Hippocampal formation (tissue), 2 donors: Measurements from ENCODE around the gene PDK2.

Experiments used
- DNase-seq, 2 donors: peaks; one replicate each; lab custom pipeline; 2025; lab: John Stamatoyannopoulos, UW

The PDK2 gene

DNA sequence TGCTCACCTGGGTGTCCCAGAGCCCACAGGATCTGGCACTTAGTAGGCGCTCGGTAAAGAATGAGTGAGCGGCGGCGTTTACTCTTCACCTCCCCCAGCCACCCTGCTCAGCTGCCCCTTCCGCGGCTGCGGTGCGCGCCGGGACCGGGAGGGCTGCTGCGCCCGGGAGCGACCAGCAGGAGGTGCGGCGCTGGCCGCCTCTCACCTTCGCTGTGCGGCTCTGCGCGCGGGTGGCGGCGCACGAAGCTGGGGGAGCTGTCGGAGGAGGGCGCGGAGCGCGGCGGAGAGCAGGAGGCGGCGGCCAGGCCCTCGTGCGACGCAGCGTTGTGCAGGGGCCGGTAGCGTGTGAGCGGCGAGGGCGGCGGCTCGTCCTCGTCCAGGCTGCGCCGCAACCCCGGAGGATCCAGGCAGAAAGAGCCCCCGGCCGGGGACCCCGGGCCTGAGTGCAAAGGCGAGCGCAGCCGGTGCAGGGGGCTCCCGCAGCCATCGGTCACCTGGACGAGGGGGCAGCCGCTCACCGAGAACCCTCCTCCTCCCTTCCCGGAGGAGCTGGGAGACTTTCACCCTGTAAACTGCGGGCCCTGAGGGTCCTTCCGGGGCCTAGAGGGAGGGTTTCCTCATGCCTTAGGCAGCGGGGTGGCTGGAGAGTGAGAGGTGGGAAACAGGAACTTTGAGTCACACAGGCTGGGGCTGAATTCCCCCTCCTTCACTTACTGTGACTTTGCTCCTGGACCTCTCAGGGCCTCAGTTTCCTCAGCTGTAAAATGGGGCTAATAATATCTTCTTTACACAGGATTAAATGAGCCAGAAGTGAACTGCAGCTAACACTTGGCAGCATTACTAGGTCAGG lies 22.3 kb downstream of the PDK2 start:
- no peak for DNase-seq

DNA sequence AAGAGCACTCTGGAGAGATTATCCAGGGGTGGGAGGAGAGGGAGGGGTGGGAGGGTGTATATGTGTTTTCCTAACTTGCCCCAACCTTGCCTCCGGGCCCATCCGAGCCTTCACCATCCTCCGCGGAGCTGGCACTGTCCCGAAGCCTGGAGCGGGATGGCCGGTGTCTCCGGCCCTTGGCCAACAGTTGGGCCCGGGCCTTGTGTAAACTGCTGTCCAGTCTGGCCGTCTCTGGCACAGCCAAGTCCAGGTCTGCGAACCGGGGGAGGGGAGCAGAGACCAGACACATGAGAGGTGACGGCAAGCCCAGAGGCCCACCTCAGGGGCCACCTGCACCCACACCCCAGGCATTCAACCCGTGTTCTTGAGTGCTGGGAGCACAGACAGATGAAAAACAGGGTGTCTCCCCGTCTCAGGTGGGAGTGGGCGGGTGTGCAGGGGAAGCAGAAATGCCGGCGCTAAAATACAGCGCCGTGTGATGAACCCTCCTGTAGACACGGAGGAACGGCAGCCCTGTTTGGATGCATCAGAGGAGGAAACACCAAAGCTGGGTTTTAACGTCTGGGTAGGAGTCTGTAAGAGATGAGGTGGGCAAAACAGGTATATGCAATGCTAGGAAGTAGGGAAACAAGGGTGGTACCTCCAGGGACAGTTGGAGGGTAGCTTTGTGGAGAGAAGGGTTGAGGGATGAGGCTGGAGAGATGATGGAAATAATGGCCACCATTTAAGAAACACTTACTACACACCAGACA lies 23.1 kb downstream of the PDK2 start:
- no peak for DNase-seq

DNA sequence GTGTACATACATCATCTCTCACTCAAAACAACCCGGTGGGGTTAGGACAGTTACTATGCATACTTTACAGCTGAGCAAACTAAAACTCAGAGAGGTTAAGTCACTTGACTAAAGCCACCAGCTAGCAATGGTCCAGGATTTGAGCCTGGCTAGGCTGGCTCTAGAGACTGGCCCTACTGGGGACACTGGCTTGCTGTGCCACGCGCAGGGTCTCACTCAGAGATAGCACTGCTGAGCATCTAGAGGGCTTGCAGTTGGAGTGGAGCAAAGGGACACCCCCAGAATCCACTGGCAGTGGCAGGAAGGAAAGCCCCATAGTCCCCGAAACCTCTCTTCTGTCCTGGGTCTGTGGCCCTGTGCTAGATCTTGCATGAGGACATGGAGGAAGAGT lies 23.7 kb downstream of the PDK2 start:
- DNase-seq: no peak

DNA sequence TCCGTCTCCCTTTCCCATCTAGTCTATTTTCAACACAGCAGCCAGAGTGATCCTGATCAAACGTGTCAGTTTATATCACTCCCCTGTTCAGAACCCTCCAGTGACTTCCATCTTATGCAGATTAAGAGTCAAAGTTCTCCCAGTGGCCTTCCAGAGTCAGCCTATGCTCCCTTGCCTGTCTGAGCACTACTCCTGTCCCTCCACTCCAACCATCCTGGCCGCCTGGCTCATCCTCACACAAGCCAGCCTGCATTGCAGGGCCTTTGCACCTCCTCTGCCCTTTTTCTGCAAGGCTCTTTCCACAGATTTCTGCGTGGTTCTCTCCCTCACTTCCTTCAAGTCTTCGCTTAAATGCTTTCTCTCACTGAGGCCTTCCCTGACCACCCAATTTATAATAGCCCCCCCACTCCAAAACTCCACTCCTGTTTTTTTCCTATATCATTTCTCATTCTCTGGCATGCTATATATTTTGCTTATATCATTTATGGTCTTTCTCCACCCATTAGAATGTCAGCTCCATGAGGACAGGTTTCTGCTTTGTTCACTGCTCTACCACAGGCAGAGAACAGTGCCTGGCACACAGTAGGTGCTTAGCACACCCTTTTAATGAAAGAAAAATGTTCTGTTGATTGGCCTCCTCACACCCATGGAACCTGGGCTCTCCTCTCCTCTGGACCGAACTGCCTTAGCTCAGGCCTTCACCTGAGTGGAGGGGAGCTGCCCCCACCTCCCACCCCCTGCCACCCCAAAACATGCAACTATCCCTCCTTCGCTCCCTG lies 25.5 kb downstream of the PDK2 start:
- no peak for DNase-seq

DNA sequence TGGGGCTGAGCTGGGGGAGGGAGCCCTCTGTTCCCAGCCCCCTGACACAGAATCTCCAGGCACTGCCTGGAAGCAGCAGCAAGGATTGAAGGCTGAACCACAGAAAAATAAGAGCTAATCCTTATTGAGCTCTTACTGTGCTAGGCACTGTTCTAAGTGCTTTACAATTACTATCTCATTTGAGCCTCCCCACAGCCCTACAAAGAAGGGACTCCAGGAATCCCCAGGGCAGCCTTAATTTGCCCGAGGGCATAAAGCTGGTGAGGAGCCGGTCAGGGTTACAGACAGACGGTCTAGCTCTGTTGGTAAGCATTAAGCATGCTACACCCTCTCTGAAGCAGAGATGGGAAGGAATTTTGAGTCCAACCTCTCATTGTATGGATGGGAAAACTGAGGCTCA lies 27.8 kb downstream of the PDK2 start:
- no peak for DNase-seq

DNA sequence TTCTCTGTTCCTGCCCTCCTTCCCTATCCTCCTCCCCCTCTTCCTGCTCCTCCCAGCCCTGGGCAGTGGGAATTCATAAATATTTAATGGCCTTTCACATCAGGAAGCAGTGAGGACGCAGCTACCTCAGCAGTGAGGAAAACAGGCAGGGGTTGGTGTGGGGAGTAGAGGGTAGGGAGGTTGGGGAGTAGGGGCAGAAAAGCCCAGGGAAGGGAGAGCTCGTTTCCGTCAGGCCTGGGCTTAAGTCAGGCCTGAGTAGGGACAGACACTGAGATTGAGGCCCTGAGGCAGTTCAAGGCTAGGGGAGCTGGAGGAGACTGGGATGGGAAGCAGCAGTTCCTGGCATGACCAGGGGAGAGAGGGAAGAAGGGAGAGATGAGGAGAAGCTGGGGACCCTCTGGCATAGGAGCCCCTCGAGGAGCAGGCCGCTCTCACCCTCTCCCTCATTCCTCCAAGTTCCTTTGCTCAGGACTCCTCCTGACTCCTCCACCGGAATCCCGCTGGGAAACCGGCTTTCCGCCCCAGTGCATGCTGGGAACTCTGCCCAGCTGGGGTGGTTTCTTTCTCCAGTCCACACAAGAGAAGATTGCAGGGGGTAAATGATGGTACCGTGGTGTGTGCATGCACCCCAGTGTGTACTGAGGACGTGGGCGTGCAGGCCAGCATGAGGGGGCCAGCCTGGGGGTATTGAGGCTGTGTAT lies 28.6 kb downstream of the PDK2 start:
- DNase-seq: no peak

DNA sequence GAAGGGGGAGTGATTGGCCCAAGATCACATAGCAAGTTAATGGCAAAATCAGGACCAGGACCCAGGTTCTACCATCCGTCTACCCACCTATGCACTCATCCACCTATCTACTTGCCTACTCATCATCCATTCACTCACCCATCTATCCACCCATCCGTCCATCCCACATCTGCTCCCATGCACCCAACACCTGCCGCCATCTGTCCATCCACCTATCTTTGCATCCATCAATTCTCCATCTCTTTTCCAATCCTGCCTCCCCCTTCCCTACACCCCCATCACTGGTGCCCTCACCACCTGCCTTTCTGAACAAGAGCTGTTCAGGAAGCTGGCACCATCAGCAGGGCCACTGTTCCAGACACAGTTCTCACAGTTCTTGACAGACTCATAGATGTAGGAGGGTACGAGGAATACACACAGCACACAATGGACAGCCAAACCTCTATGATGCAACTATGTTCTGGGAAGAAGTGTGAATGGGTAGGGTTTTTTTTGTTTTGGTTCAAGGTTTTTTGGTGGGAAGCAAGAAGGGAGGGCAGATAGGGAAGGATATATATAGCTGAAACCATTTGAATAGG lies 30.4 kb downstream of the PDK2 start:
- DNase-seq: peak in 1 of 2 donors; percentile 19

DNA sequence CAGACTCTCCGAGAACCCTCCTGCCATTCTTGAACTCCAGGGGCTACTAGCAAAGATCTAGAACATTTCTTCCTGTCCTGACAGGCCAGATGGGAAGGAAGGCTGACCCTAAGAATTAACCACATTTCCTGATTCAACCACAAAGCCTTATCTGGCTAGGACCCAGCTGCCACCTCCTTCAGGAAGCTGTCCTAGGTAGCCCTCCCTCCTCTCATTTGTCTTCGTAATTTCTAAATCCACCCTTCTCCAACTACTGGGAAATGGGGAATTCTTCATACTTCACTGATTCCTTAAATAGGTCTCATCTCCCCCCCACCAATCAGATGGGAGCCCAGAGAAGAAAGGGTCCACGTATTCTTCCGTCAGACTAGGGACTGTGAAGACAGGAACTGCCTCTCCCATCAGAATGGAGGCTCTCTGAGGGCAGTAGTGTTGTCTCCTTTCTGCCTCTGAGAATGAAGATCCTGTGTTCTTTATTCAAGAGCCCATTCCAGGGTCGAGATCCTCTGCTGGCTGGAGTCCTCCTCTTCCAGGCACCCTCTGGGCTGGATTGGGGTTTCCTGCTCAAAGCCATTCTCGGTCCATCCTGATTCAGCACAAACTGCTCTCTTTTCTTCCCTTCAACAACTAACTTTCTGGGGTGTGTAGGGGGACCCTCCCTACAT lies 32.7 kb downstream of the PDK2 start:
- no peak for DNase-seq

DNA sequence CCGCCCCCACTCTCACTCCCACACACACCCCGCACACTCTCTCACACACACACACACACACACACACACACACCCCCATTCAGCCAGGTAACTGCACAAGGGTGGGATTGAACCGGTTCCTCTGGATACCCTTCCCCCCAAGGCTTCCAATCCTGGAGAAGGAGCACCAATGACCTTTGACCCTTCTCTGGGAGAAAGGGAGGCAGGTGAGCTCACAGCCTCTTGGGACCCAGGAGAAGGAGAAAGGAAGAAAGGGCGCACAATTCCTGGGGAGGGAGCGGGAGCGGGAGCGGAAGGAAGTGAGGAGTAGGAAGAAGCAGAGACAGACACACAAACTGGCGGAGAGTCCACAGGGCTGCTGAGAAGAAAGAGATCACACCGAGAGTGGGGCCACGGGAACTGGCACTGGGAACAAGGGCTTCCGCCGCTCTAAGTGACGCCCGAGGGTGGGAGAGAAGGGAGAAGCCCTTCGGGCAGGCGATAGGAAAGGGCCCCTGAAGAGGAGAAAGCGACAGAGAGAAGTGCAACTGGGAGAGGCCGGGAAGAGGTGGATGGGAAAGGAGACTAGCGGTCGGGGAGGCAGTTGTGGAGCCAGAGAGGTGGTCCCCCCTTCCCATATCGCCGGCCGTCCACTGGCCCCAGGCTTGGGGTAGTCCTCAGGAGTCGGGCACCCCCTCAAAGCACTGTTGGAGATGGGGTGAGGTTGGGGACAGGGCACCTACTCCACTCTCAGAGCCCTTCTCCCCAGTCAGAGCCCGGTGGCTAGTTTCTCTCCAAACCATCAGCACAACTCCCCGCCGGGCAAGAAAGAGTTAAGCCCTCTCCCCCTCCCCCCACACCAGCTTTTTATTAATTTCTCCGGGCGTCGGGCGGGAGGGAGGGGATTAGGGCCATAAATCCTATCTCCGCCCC lies 33.5 kb downstream of the PDK2 start:
- DNase-seq: no peak

DNA sequence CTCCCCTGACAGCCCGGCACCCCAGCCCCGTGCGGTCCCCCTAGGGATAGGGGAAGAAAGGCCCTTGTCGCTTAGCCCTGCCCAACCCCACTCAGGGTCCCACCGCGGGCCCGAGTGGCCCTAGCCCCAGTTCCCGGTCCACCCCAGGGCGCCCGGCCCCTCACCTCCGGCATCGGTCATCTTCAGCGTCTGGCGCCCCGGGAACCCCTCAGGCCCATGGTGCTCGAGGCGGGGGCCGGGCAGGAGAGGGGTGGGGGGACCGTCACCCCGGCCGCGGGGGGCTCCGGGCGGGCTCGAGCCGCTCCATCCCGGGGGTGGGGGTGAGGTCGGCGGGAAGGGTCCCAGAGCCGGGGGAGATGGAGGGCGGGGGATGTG lies 34.2 kb downstream of the PDK2 start:
- no peak for DNase-seq

DNA sequence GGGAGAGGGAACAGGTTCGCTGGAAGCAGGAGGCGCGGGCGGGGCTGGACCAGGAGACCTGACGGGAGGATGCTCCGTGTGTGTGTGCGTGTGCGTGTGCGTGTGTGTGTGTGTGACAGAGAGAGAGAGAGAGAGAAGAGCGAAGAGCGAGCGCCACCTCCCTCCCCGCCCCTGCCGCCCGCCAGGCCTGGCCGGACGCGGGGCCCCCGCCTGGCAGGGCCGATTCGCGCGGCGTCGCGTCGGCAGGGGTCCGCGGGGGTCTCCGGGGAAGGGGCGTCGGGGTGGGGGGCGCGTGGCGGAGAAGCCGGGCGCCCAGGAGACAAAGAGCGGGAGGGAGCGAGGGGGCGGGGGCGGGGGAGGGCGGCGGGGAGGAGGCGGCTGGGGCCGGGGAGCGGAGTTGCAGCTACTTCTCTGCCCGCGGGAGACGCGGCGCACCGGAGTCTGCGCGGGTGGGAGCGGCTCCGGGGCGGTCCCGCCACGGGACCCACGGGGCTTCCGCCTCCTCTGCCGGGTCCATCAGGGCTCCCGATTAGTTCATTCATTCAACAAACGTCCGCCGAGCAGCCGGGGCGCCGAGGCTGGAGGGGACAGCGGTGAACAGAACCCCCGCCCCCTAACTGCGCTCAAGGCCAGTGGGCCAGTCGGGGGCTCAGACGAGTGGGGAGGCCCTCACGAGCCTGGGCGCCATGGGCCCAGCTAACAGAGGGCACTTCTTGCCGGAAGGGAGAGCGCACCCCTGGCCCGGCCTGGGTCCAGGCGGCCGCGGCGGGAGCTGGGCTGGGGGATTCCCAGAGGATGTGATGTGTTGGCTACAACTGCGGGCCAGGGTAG lies 34.8 kb downstream of the PDK2 start, which contains the start of gene SAMD14:
SAMD14 (minus strand) TSS at position 433 of the 831 bp plus-strand sequence. CDS start 5,201 bp downstream, outside the sequence.
- DNase-seq: no peak

DNA sequence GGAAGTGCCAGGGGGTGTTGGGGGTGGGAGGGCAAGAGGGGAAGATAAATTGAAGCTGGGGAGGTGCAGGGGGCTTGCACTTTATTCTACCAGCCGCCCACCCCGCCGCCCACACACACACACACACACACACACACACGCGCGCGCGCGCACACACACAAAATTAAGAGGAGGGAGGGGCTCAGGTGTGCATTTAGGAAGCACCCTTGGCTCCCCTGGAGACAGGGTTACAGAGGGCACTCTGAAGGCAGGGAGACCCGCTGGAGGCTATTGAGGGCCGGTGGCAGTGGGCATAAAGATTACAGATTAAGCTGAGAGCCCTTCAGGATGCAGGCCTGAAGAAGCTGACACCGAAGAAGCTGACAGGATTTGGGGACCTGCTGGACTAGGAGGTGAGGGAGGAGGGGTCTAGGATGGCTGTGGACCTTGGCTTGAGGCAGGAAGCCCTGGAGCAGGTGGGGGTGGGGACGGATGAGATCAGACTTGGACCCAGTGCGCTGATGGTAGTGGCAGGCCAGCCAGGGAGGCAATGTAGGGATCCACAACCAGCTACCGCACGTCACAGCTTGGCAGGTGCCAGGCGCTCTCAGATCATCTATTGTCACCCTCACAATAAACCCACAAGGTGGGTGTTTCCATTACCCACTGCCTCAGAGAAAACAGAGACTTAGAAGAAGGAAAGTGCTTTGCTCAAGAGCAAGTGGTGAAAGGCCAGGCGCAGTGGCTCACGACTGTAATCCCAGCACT lies 35.6 kb downstream of the PDK2 start:
- no peak for DNase-seq

DNA sequence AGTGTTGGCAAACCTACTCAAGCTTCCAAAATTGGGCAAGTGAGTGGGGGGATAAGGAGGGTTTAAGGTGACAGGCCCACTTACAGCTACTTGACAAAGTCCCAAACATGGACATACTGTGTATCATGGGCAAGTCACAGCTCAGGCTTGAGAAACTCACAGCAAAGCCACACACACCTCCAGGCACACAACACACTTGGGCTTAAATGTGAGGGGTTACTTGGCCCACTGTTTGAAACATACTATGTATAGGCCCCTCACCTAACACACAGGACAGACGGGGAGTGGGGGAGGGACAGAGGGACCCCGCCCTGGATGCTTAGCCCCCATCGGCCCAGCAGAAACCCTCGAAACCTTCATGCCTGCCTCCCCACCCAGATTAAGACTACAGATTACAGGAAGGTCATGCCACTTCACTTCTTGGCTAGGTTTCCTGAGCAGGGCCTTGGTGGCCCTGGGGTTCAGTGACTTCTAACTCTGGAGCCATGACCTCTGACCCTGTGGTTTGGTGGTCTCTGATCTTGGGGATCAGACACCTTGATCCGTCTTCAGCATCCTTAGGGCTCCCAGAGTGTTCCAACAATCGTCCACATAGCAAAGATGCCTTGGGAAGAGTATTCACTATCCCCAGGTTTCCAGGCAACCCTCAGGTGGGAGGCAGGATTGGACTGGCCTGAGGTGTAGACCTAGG lies 37.1 kb downstream of the PDK2 start:
- DNase-seq: no peak

DNA sequence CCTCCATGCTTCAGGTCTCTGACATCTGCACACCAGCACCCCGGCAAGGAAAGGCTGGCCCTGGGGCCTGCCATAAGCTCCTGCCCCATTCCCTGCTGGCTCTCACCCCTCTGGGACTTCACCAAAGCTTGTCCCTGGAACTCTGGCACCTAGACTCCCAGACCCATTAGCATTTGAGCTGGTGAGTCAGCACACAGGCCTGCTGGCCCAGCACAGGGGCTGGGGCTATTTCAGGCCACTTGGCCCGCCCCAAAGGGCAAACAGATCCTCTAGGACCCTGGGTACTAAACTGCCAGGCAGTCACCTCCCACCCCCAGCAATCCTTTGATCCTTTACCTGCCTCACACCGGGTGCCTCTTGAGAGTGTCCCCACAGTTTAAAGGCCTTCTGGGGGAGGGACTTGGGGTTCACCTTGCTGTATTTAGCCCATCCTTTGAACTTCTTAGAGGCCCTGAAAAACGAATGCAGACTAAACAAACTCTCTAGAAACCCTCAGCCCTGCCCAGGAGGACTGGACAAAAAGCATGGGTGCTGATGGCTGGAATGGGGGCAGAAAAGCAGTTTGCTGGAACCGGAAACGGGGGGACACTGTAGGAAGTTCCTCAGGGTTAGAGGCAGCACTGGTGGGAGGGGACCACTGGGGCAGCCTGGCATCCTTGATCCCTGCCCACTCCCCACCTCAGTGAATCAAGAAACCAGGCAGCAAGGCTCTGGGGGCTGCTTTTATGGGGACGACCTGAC lies 38.0 kb downstream of the PDK2 start:
- no peak for DNase-seq

DNA sequence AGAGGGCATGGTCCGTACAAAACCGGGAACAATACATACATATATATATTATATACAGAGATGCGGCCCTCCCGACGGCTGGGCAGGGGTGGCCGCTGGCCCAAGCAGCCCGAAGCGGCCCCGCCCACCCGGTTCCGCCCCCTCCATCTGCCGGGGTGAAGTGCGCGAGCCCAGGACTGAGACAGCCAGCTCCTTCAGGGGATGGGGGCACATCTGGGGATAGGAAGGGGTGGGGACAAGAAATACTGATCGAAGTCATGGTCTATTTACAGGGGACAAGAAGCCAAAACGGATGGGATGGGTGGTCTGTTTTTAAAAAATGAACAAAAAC lies 38.6 kb downstream of the PDK2 start:
- DNase-seq: no peak

DNA sequence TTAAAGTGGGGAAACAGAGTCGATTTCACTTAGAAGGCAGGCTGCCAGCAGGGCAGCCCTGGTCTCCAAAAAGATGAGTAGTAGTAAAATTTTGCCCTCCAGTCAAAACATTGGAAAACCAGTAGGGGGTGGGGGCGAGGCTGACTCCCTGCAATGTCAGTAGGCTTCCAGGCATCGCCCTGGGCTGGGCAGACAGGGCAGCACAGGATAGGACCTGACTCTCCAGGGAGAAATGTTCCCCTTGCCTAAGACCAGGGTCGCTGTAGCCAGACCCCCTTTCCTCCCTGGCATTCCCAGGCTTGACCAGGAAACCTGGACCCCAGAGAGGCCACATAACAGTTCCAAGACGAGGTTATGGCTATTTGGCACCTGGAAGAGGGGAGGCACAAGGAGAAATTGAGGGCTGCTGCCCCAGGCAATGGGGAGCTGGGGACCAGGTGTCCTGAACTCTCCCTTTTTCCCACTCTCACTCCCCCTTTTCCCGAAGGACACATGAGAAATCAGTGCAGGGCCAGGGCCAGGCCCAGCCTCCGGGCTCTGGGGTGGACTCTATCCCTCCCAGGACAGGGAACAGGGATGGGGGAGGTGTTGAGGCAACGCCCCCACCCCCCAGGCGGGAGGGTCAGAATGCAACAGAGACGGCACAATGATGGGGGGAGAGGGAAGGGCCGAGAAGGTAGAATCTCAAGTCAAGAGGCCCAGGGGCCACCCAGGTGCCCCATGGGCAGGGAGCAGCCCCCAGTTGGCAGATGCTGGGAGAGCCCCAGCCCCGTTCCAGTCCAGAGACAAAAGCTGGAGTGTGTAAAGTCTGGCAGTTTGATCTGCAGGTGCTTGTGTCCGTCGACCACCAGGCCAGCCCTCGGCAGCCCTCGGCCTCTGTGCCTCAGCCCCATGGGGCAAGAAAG lies 39.3 kb downstream of the PDK2 start:
- no peak for DNase-seq
